IPS DF 6.9 (cell line): Measurements from ENCODE around the gene GLRA3.

Source experiments
- DNase-seq: peaks from one replicate; pipeline ENCODE4 v3.0.0-alpha.2; 2013; ENCODE audit warnings: low read depth, low spot score
- H3K27ac ChIP-seq: one replicate; pipeline ENCODE4 v1.5.1; 2013; ENCODE audit warnings: low read length, control low read depth
- H3K27me3 ChIP-seq: 2 replicates; pipeline ENCODE4 v1.6.1; 2013; ENCODE audit warnings: mild to moderate bottlenecking, low read length; ENCODE audit not compliant: control insufficient read depth, insufficient read depth
- H3K36me3 ChIP-seq: 2 replicates; pipeline ENCODE4 v1.6.1; 2013; ENCODE audit warnings: low read length; ENCODE audit not compliant: control insufficient read depth, insufficient read depth
- H3K4me1 ChIP-seq: 2 replicates; pipeline ENCODE4 v1.6.1; 2013; ENCODE audit warnings: low read length; ENCODE audit not compliant: control insufficient read depth, insufficient read depth
- H3K4me3 ChIP-seq: 2 replicates; pipeline ENCODE4 v1.5.1; 2013; ENCODE audit warnings: mild to moderate bottlenecking, low read length
- H3K9me3 ChIP-seq: 2 replicates; pipeline ENCODE4 v1.6.1; 2013; ENCODE audit warnings: low read length, inconsistent platforms; ENCODE audit not compliant: control insufficient read depth, insufficient read depth
- WGBS: extraction: QIAGEN DNeasy Blood & Tissue Kit; methylation state at CpG from one replicate; pipeline ENCODE4 v1.1.7; 2013; ENCODE audit warnings: mixed read lengths, missing lambda C conversion rate; ENCODE audit not compliant: insufficient read length, insufficient coverage; 5-methylcytosine and 5-hydroxymethylcytosine counted together

The GLRA3 gene

GRCh38 chr4:174763454-174764104 is 65.5 kb downstream of the GLRA3 start:
- DNase-seq: no peak
- Histone ChIP-seq H3K36me3 (no peaks in the 10 kb centered on the region), H3K27ac (no peak overlapping the region), H3K27me3 (no peaks in the 10 kb centered on the region), H3K4me3 (no peak overlapping the region), H3K4me1 (no peaks in the 10 kb centered on the region), H3K9me3 (no peaks in the 10 kb centered on the region)
- WGBS: 100% methylated on average over 1 of the region's 4 CpGs

- no peaks in the 10 kb centered on the region for H3K4me1 ChIP-seq
- DNase-seq: no peak
- no peaks in the 10 kb centered on the region for H3K27me3 ChIP-seq
- H3K36me3 ChIP-seq: no peaks in the 10 kb centered on the region
- WGBS: no CpG with 5 or more reads among the region's 1 CpG
- H3K9me3 ChIP-seq: no peaks in the 10 kb centered on the region
- H3K27ac ChIP-seq: no peak overlapping the region
- no peak overlapping the region for H3K4me3 ChIP-seq
Measured at GRCh38 chr4:174761451-174761850, 67.6 kb downstream of the GLRA3 start.

GRCh38 chr4:174757736-174758135 is 71.3 kb downstream of the GLRA3 start:
- WGBS: no CpG with 5 or more reads among the region's 4 CpGs
- no peaks in the 10 kb centered on the region for H3K27me3 ChIP-seq
- H3K36me3 ChIP-seq: no peaks in the 10 kb centered on the region
- no peaks in the 10 kb centered on the region for H3K9me3 ChIP-seq
- no peak overlapping the region for H3K27ac ChIP-seq
- peak; percentile 5 for DNase-seq
- H3K4me3 ChIP-seq: no peak overlapping the region
- no peaks in the 10 kb centered on the region for H3K4me1 ChIP-seq

- H3K9me3 ChIP-seq: no peaks in the 10 kb centered on the region
- no CpG with 5 or more reads among the region's 4 CpGs for WGBS
Measured at GRCh38 chr4:174753021-174753420, 76.0 kb downstream of the GLRA3 start.

GRCh38 chr4:174752026-174752425 is 77.0 kb downstream of the GLRA3 start:
- WGBS: no CpG with 5 or more reads among the region's 2 CpGs
- Histone ChIP-seq H3K27ac (no peak overlapping the region), H3K4me1 (no peaks in the 10 kb centered on the region), H3K36me3 (no peaks in the 10 kb centered on the region), H3K9me3 (no peaks in the 10 kb centered on the region), H3K4me3 (no peak overlapping the region), H3K27me3 (no peaks in the 10 kb centered on the region)
- DNase-seq: no peak

More at GRCh38 chr4:174753021-174753420, 76.0 kb downstream of the GLRA3 start:
- Histone ChIP-seq H3K27me3 (no peaks in the 10 kb centered on the region), H3K4me1 (no peaks in the 10 kb centered on the region), H3K36me3 (no peaks in the 10 kb centered on the region), H3K27ac (no peak overlapping the region), H3K4me3 (no peak overlapping the region)
- DNase-seq: no peak

- no CpG with 5 or more reads among the region's 3 CpGs for WGBS
- no peaks in the 10 kb centered on the region for H3K4me1 ChIP-seq
- no peaks in the 10 kb centered on the region for H3K9me3 ChIP-seq
- H3K27me3 ChIP-seq: no peaks in the 10 kb centered on the region
- no peak overlapping the region for H3K27ac ChIP-seq
- H3K4me3 ChIP-seq: no peak overlapping the region
- no peaks in the 10 kb centered on the region for H3K36me3 ChIP-seq
- no peak for DNase-seq
Measured at GRCh38 chr4:174749091-174749490, 80.0 kb downstream of the GLRA3 start.

GRCh38 chr4:174746710-174747109 is 82.3 kb downstream of the GLRA3 start:
- no peaks in the 10 kb centered on the region for H3K4me1 ChIP-seq
- DNase-seq: no peak
- H3K4me3 ChIP-seq: no peak overlapping the region
- H3K27me3 ChIP-seq: no peaks in the 10 kb centered on the region
- WGBS: no CpG with 5 or more reads among the region's 2 CpGs
- H3K9me3 ChIP-seq: no peaks in the 10 kb centered on the region
- no peaks in the 10 kb centered on the region for H3K36me3 ChIP-seq
- H3K27ac ChIP-seq: no peak overlapping the region

GRCh38 chr4:174742561-174742960 is 86.5 kb downstream of the GLRA3 start:
- H3K4me3 ChIP-seq: no peak overlapping the region
- DNase-seq: no peak
- no peak overlapping the region for H3K27ac ChIP-seq
- no peaks in the 10 kb centered on the region for H3K4me1 ChIP-seq
- no peaks in the 10 kb centered on the region for H3K27me3 ChIP-seq
- H3K36me3 ChIP-seq: no peaks in the 10 kb centered on the region
- no peaks in the 10 kb centered on the region for H3K9me3 ChIP-seq

- WGBS: no CpG with 5 or more reads among the region's 3 CpGs
- no peaks in the 10 kb centered on the region for H3K9me3 ChIP-seq
- no peaks in the 10 kb centered on the region for H3K4me1 ChIP-seq
- DNase-seq: no peak
- H3K36me3 ChIP-seq: no peaks in the 10 kb centered on the region
- no peaks in the 10 kb centered on the region for H3K27me3 ChIP-seq
- no peak overlapping the region for H3K27ac ChIP-seq
- H3K4me3 ChIP-seq: no peak overlapping the region
Measured at GRCh38 chr4:174739576-174739975, 89.5 kb downstream of the GLRA3 start.

- Histone ChIP-seq H3K4me3 (no peak overlapping the region), H3K27me3 (no peaks in the 10 kb centered on the region), H3K36me3 (no peaks in the 10 kb centered on the region), H3K27ac (no peak overlapping the region), H3K9me3 (no peaks in the 10 kb centered on the region), H3K4me1 (no peaks in the 10 kb centered on the region)
- no peak for DNase-seq
- no CpG with 5 or more reads among the region's 4 CpGs for WGBS
Measured at GRCh38 chr4:174734181-174734580, 94.9 kb downstream of the GLRA3 start.

- Histone ChIP-seq H3K27ac (no peak overlapping the region), H3K9me3 (no peaks in the 10 kb centered on the region), H3K27me3 (no peaks in the 10 kb centered on the region), H3K36me3 (no peaks in the 10 kb centered on the region), H3K4me1 (no peaks in the 10 kb centered on the region; the same call in 1 of the 2 replicates), H3K4me3 (no peak overlapping the region)
- WGBS: no CpG with 5 or more reads among the region's 3 CpGs
- no peak for DNase-seq
Measured at GRCh38 chr4:174717828-174718227, 111.2 kb downstream of the GLRA3 start.
